T-cell (primary cell): ENCODE measurements around the gene SUN2. TPM values are rescaled to one million over a fixed set of nuclear protein-coding genes. Genes with fewer than 3 reads are reported as not detected.
A peak's percentile ranks its signal among the peaks of the same experiment; 100 is the strongest.

ENCODE experiments used
- ATAC-seq, 4 experiments: fragments of 200-7000 bp in 3 of 4; fragments of 150-1000 bp in 1 of 4; cut with Tn5 transposase; replicated peaks in 1 of 4; 1 replicate in 3 of 4; 2 replicates in 1 of 4; pipeline ENCODE4 v1.10.0; 2021; ENCODE audit warnings: moderate library complexity in 3 of 4, mild to moderate bottlenecking in 2 of 4, moderate number of reproducible peaks in 1 of 4
- CTCF ChIA-PET, 2 donors: fragments of 300-600 bp; sonication (Branson Sonifier 250); formaldehyde crosslinking; loops; one replicate each; lab custom pipeline; 2022; ENCODE audit warnings: antibody characterized with exemption in 2 of 2; lab: Charles Lee
- POLR2A ChIA-PET, 2 donors: fragments of 300-600 bp; sonication (Branson Sonifier 250); formaldehyde crosslinking; loops; one replicate each; lab custom pipeline; 2022; ENCODE audit warnings: antibody characterized with exemption in 2 of 2; lab: Charles Lee
- DNase-seq, 35 experiments: peaks; one replicate each; pipeline versions ENCODE4 v3.0.0 to v3.0.0-alpha.2; 2013 to 2023
- H3K27ac ChIP-seq: one replicate; pipeline ENCODE4 v1.5.1; 2013; ENCODE audit warnings: low read length
- H3K27me3 ChIP-seq, 2 experiments: replicated peaks in 1 of 2; 1 replicate in 1 of 2; 2 replicates in 1 of 2; pipeline versions ENCODE4 v1.6.1 to v1.7.0; 2013; ENCODE audit warnings: low read length in 1 of 2, mixed read lengths in 1 of 2; ENCODE audit not compliant: control insufficient read depth in 2 of 2, insufficient read depth in 2 of 2; ENCODE audit errors: extremely low read depth in 1 of 2
- H3K36me3 ChIP-seq, 2 donors: 1 replicate in 1 of 2; 2 replicates in 1 of 2; pipeline versions ENCODE4 v1.6.1 to v1.7.0; 2013; ENCODE audit warnings: low read length in 1 of 2; ENCODE audit not compliant: control insufficient read depth in 2 of 2, insufficient read depth in 1 of 2; ENCODE audit errors: extremely low read depth in 1 of 2
- H3K4me1 ChIP-seq, 2 experiments: 1 replicate in 1 of 2; 2 replicates in 1 of 2; pipeline versions ENCODE4 v1.6.1 to v1.7.0; 2013; ENCODE audit warnings: low read length in 2 of 2, mixed read lengths in 1 of 2; ENCODE audit not compliant: insufficient read depth in 2 of 2, control insufficient read depth in 1 of 2; ENCODE audit errors: extremely low read depth in 1 of 2
- H3K4me3 ChIP-seq, 2 donors: 1 replicate in 1 of 2; 2 replicates in 1 of 2; pipeline versions ENCODE4 v1.5.1 to v1.7.0; 2013; ENCODE audit warnings: mild to moderate bottlenecking in 2 of 2, low read length in 1 of 2, moderate library complexity in 1 of 2; ENCODE audit not compliant: control insufficient read depth in 1 of 2; ENCODE audit errors: extremely low read depth in 1 of 2
- H3K9me3 ChIP-seq: 2 replicates; pipeline ENCODE4 v1.7.0; 2013
- H3K27ac Mint-ChIP-seq, 2 donors: one replicate each; pipeline ENCODE4 v1.8.0; 2020 to 2021; ENCODE audit warnings: mild to moderate bottlenecking in 2 of 2, mixed read lengths in 2 of 2
- H3K27me3 Mint-ChIP-seq, 2 donors: one replicate each; pipeline ENCODE4 v1.8.0; 2021 to 2022; ENCODE audit warnings: mixed read lengths in 2 of 2
- H3K36me3 Mint-ChIP-seq: one replicate; pipeline ENCODE4 v1.8.0; 2021; ENCODE audit warnings: mixed read lengths
- H3K4me1 Mint-ChIP-seq, 3 donors: one replicate each; pipeline ENCODE4 v1.8.0; 2020 to 2022; ENCODE audit warnings: mixed read lengths in 3 of 3, mild to moderate bottlenecking in 1 of 3
- H3K4me3 Mint-ChIP-seq, 3 donors: one replicate each; pipeline ENCODE4 v1.8.0; 2020 to 2022; ENCODE audit warnings: mild to moderate bottlenecking in 3 of 3, mixed read lengths in 3 of 3, moderate library complexity in 3 of 3
- H3K9me3 Mint-ChIP-seq, 3 donors: one replicate each; pipeline ENCODE4 v1.8.0; 2020 to 2022; ENCODE audit warnings: mixed read lengths in 3 of 3
- WGBS: methylation state at CpG from one replicate; pipeline ENCODE4 v1.1.5; 2013; ENCODE audit warnings: missing lambda C conversion rate; ENCODE audit not compliant: insufficient coverage; 5-methylcytosine and 5-hydroxymethylcytosine counted together
- total RNA-seq, 35 experiments: library from RNA in 6 of 35; stranded (reverse) in 6 of 35; fragments of 120-200 nt in 1 of 35; gene quantifications; one replicate each; pipeline versions ENCODE4 v1.2.1 to v1.2.4 and lab custom pipeline; 2013 to 2026

The SUN2 gene
- total RNA-seq, 5 donors from 2014 or later (not counting 1 experiment from before 2014, with no cell fraction given): 526 to 1,075 (median 979) TPM

GRCh38 chr22:38758276-38758945, 2.6 kb upstream of the SUN2 start:
- no peaks in the 10 kb centered on the region for H3K9me3 Mint-ChIP-seq
- peak overlapping the region; percentile 95 to 96 for H3K27ac Mint-ChIP-seq
- H3K4me1 Mint-ChIP-seq: peaks cover 39 to 45% (median 40%) of the 10 kb centered on the region in 3 donors
- DNase-seq (peak; percentile 48 to 86 (median 72)), ATAC-seq (peak; percentile 24 to 54 (median 30))
- peak overlapping the region; percentile 39 for H3K27ac ChIP-seq
- ChIA-PET CTCF (interaction anchor here (0.6 to 1.5 kb wide), 3 partner anchors 10 to 32 kb away, joined by 3 to 8 read pairs (median 7); no protein-coding TSS in a partner anchor), POLR2A (interaction anchor here in 1 of 2 donors (0.6 kb wide), 1 partner anchor 1416 kb away, joined by 5 read pairs; no protein-coding TSS in a partner anchor)
- peak overlapping the region; percentile 54 to 91 (median 60) for H3K4me3 Mint-ChIP-seq
- 10% methylated on average over 10 of the region's 16 CpGs for WGBS
- H3K4me1 ChIP-seq: peaks cover 26 to 56% of the 10 kb centered on the region in 2 experiments
- H3K4me3 ChIP-seq: peak overlapping the region in 1 of 2 donors; percentile 25
- H3K27me3 ChIP-seq: no peaks in the 10 kb centered on the region
- no peaks in the 10 kb centered on the region for H3K9me3 ChIP-seq
- peaks cover 3 to 6% of the 10 kb centered on the region in 2 donors for H3K36me3 ChIP-seq
- H3K27me3 Mint-ChIP-seq: no peaks in the 10 kb centered on the region
- peaks cover 16% of the 10 kb centered on the region for H3K36me3 Mint-ChIP-seq

GRCh38 chr22:38757464-38757757, 1.6 kb upstream of the SUN2 start:
- peak overlapping the region; percentile 88 to 91 (median 90) for H3K4me3 Mint-ChIP-seq
- peaks cover 48 to 52% (median 49%) of the 10 kb centered on the region in 3 donors for H3K4me1 Mint-ChIP-seq
- Histone ChIP-seq H3K27ac (peak overlapping the region; percentile 51), H3K9me3 (no peaks in the 10 kb centered on the region), H3K4me1 (peaks cover 32 to 66% of the 10 kb centered on the region in 2 experiments), H3K27me3 (no peaks in the 10 kb centered on the region), H3K4me3 (peak overlapping the region in 1 of 2 donors; percentile 70), H3K36me3 (peaks cover 5 to 16% of the 10 kb centered on the region in 2 donors)
- WGBS: 53% methylated on average over 3 of the region's 4 CpGs
- peak overlapping the region; percentile 95 to 96 for H3K27ac Mint-ChIP-seq
- CTCF ChIA-PET: interaction anchor here in 1 of 2 donors (0.6 kb wide), 1 partner anchor 71 kb away, joined by 3 read pairs; no protein-coding TSS in a partner anchor
- DNase-seq: no peak
- ATAC-seq: no peak
- no peaks in the 10 kb centered on the region for H3K27me3 Mint-ChIP-seq
- H3K36me3 Mint-ChIP-seq: peaks cover 22% of the 10 kb centered on the region
- H3K9me3 Mint-ChIP-seq: no peaks in the 10 kb centered on the region
- POLR2A ChIA-PET: interaction anchor here (0.6 to 0.7 kb wide), 2 partner anchors 320 to 1999 kb away, joined by 4 to 8 read pairs; partner anchors contain the start of gene APOBEC3G (in 1 of the 2)

GRCh38 chr22:38756711-38757463, 1.1 kb upstream of the SUN2 start:
- Histone ChIP-seq H3K27ac (peak overlapping the region; percentile 51), H3K4me1 (peaks cover 32 to 72% of the 10 kb centered on the region in 2 experiments), H3K9me3 (no peaks in the 10 kb centered on the region), H3K27me3 (no peaks in the 10 kb centered on the region), H3K4me3 (peak overlapping the region; percentile 55 to 70), H3K36me3 (peaks cover 5 to 21% of the 10 kb centered on the region in 2 donors)
- ATAC-seq (no peak), DNase-seq (peak in 1 of 35 experiments; percentile 31)
- H3K4me1 Mint-ChIP-seq: peaks cover 53 to 57% (median 55%) of the 10 kb centered on the region in 3 donors
- H3K27ac Mint-ChIP-seq: peak overlapping the region; percentile 95 to 96
- WGBS: 4% methylated on average over 8 of the region's 17 CpGs
- CTCF ChIA-PET: interaction anchor here in 1 of 2 donors (0.5 to 0.8 kb wide), 3 partner anchors 26 to 387 kb away, joined by 3 to 4 read pairs (median 3); no protein-coding TSS in a partner anchor
- peaks cover 28% of the 10 kb centered on the region for H3K36me3 Mint-ChIP-seq
- H3K4me3 Mint-ChIP-seq: peak overlapping the region; percentile 88 to 91 (median 90)
- POLR2A ChIA-PET: interaction anchor here (0.6 to 0.7 kb wide), 3 partner anchors 54 to 1998 kb away, joined by 4 to 8 read pairs (median 8); partner anchors contain the start of gene APOBEC3G (in 1 of the 2)
- no peaks in the 10 kb centered on the region for H3K27me3 Mint-ChIP-seq
- no peaks in the 10 kb centered on the region for H3K9me3 Mint-ChIP-seq

- Mint-ChIP-seq H3K36me3 (peaks cover 40% of the 10 kb centered on the region), H3K27me3 (no peaks in the 10 kb centered on the region), H3K9me3 (no peaks in the 10 kb centered on the region), H3K4me3 (peak overlapping the region; percentile 91 to 100 (median 99)), H3K4me1 (peaks cover 66 to 69% (median 68%) of the 10 kb centered on the region in 3 donors), H3K27ac (peak overlapping the region; percentile 100)
- POLR2A ChIA-PET: interaction anchor here in 1 of 2 donors (0.6 kb wide), 1 partner anchor 33 kb away, joined by 7 read pairs; no protein-coding TSS in a partner anchor
- ATAC-seq (peak; percentile 2 to 7 (median 4)), DNase-seq (peak in 32 of 35 experiments; percentile 17 to 66 (median 36))
- H3K4me3 ChIP-seq: peak overlapping the region; percentile 78 to 89
- H3K4me1 ChIP-seq: peaks cover 40 to 77% of the 10 kb centered on the region in 2 experiments
- H3K9me3 ChIP-seq: no peaks in the 10 kb centered on the region
- CTCF ChIA-PET: interaction anchor here (0.5 to 0.9 kb wide), 3 partner anchors 8 to 185 kb away, joined by 3 read pairs; no protein-coding TSS in a partner anchor
- WGBS: under 1% methylated on average over 69 of the region's 74 CpGs
- no peaks in the 10 kb centered on the region for H3K27me3 ChIP-seq
- peak overlapping the region; percentile 59 for H3K27ac ChIP-seq
- H3K36me3 ChIP-seq: peaks cover 15 to 36% of the 10 kb centered on the region in 2 donors
Measured at GRCh38 chr22:38755155-38755910, 465 bp downstream of the SUN2 start.

GRCh38 chr22:38754751-38755154, 1.0 kb downstream of the SUN2 start:
- peaks cover 15 to 41% of the 10 kb centered on the region in 2 donors for H3K36me3 ChIP-seq
- 0% methylated on average over 8 of the region's 12 CpGs for WGBS
- DNase-seq: peak in 9 of 35 experiments; percentile 23 to 55 (median 34)
- Mint-ChIP-seq H3K9me3 (no peaks in the 10 kb centered on the region), H3K27me3 (no peaks in the 10 kb centered on the region), H3K4me3 (peak overlapping the region; percentile 91 to 100 (median 99)), H3K36me3 (peaks cover 46% of the 10 kb centered on the region), H3K4me1 (peaks cover 69 to 75% (median 71%) of the 10 kb centered on the region in 3 donors), H3K27ac (peak overlapping the region; percentile 100)
- H3K27ac ChIP-seq: peak overlapping the region; percentile 81
- H3K4me1 ChIP-seq: peaks cover 40 to 82% of the 10 kb centered on the region in 2 experiments
- no peaks in the 10 kb centered on the region for H3K27me3 ChIP-seq
- POLR2A ChIA-PET: interaction anchor here (0.6 to 1.0 kb wide), 2 partner anchors 19 to 33 kb away, joined by 3 to 7 read pairs; no protein-coding TSS in a partner anchor
- H3K4me3 ChIP-seq: peak overlapping the region; percentile 78 to 89
- ATAC-seq: no peak
- CTCF ChIA-PET: interaction anchor here (0.5 to 0.6 kb wide), 3 partner anchors 13 to 184 kb away, joined by 3 to 5 read pairs (median 3); no protein-coding TSS in a partner anchor
- no peaks in the 10 kb centered on the region for H3K9me3 ChIP-seq
